Activated naive CD8-positive, alpha-beta T cell (primary cell): ENCODE results near the gene INO80B.
A peak's percentile ranks its signal among the peaks of the same experiment; 100 is the strongest.

Experiments
- H3K27ac Mint-ChIP-seq: one replicate; pipeline ENCODE4 v1.8.0; 2021; ENCODE audit warnings: mixed read lengths
- H3K27me3 Mint-ChIP-seq: one replicate; pipeline ENCODE4 v1.8.0; 2021; ENCODE audit warnings: mixed read lengths
- H3K36me3 Mint-ChIP-seq: one replicate; pipeline ENCODE4 v1.8.0; 2021; ENCODE audit warnings: mixed read lengths
- H3K4me1 Mint-ChIP-seq: one replicate; pipeline ENCODE4 v1.8.0; 2021; ENCODE audit warnings: low read depth, mixed read lengths
- H3K4me3 Mint-ChIP-seq: one replicate; pipeline ENCODE4 v1.8.0; 2021; ENCODE audit warnings: mild to moderate bottlenecking, mixed read lengths
- H3K9me3 Mint-ChIP-seq: one replicate; pipeline ENCODE4 v1.8.0; 2021; ENCODE audit warnings: low read depth, mixed read lengths

Gene INO80B

GRCh38 chr2:74421221-74421870 is 33.5 kb upstream of the INO80B start, which contains the start of the genes C2orf81 and WDR54:
C2orf81 (minus strand) TSS chr2:74421619; CDS start chr2:74421560, 59 bp downstream.
WDR54 (plus strand) TSS chr2:74421730; CDS start chr2:74422154, 424 bp downstream.
- Mint-ChIP-seq H3K27me3 (no peaks in the 10 kb centered on the region), H3K9me3 (no peaks in the 10 kb centered on the region), H3K4me3 (peak within 1 kb of the TSS; percentile 100), H3K27ac (peak within 1 kb of the TSS; percentile 96), H3K36me3 (no peaks in the 10 kb centered on the region), H3K4me1 (peaks cover 21% of the 10 kb centered on the region)

- no peaks in the 10 kb centered on the region for H3K27me3 Mint-ChIP-seq
- peaks cover 19% of the 10 kb centered on the region for H3K4me1 Mint-ChIP-seq
- peak overlapping the region; percentile 100 for H3K4me3 Mint-ChIP-seq
- peak overlapping the region; percentile 37 for H3K27ac Mint-ChIP-seq
- no peaks in the 10 kb centered on the region for H3K9me3 Mint-ChIP-seq
- H3K36me3 Mint-ChIP-seq = no peaks in the 10 kb centered on the region
Observed at GRCh38 chr2:74423231-74424095, 31.4 kb upstream of the INO80B start.

- no peaks in the 10 kb centered on the region for H3K27me3 Mint-ChIP-seq
- H3K36me3 Mint-ChIP-seq = no peaks in the 10 kb centered on the region
- H3K4me3 Mint-ChIP-seq = no peak overlapping the region
- peaks cover 19% of the 10 kb centered on the region for H3K4me1 Mint-ChIP-seq
- no peaks in the 10 kb centered on the region for H3K9me3 Mint-ChIP-seq
- no peak overlapping the region for H3K27ac Mint-ChIP-seq
Observed at GRCh38 chr2:74424139-74424992, 30.5 kb upstream of the INO80B start.

GRCh38 chr2:74424995-74425406 is 29.9 kb upstream of the INO80B start:
- Mint-ChIP-seq H3K27ac (no peak overlapping the region), H3K36me3 (no peaks in the 10 kb centered on the region), H3K4me1 (peaks cover 16% of the 10 kb centered on the region), H3K4me3 (no peak overlapping the region), H3K27me3 (no peaks in the 10 kb centered on the region), H3K9me3 (no peaks in the 10 kb centered on the region)

GRCh38 chr2:74425523-74425922 is 29.4 kb upstream of the INO80B start:
- Mint-ChIP-seq H3K27ac (no peak overlapping the region), H3K4me1 (peaks cover 11% of the 10 kb centered on the region), H3K4me3 (no peak overlapping the region), H3K9me3 (no peaks in the 10 kb centered on the region), H3K27me3 (no peaks in the 10 kb centered on the region), H3K36me3 (no peaks in the 10 kb centered on the region)

GRCh38 chr2:74426181-74426758 is 28.6 kb upstream of the INO80B start:
- peaks cover 5% of the 10 kb centered on the region for H3K4me1 Mint-ChIP-seq
- no peak overlapping the region for H3K27ac Mint-ChIP-seq
- H3K27me3 Mint-ChIP-seq = no peaks in the 10 kb centered on the region
- no peak overlapping the region for H3K4me3 Mint-ChIP-seq
- H3K36me3 Mint-ChIP-seq = no peaks in the 10 kb centered on the region
- H3K9me3 Mint-ChIP-seq = no peaks in the 10 kb centered on the region

GRCh38 chr2:74427551-74427950 is 27.3 kb upstream of the INO80B start:
- H3K36me3 Mint-ChIP-seq = no peaks in the 10 kb centered on the region
- H3K4me3 Mint-ChIP-seq = no peak overlapping the region
- no peaks in the 10 kb centered on the region for H3K27me3 Mint-ChIP-seq
- peaks cover 4% of the 10 kb centered on the region for H3K4me1 Mint-ChIP-seq
- H3K9me3 Mint-ChIP-seq = no peaks in the 10 kb centered on the region
- no peak overlapping the region for H3K27ac Mint-ChIP-seq

GRCh38 chr2:74428675-74429074 is 26.2 kb upstream of the INO80B start:
- Mint-ChIP-seq H3K4me3 (no peak overlapping the region), H3K27ac (no peak overlapping the region)

GRCh38 chr2:74429487-74430451 is 25.1 kb upstream of the INO80B start:
- Mint-ChIP-seq H3K9me3 (no peaks in the 10 kb centered on the region), H3K27me3 (no peaks in the 10 kb centered on the region), H3K36me3 (no peaks in the 10 kb centered on the region), H3K4me3 (no peak overlapping the region), H3K27ac (no peak overlapping the region), H3K4me1 (no peaks in the 10 kb centered on the region)

More at GRCh38 chr2:74428675-74429074, 26.2 kb upstream of the INO80B start:
- Mint-ChIP-seq H3K9me3 (no peaks in the 10 kb centered on the region), H3K36me3 (no peaks in the 10 kb centered on the region), H3K4me1 (no peaks in the 10 kb centered on the region), H3K27me3 (no peaks in the 10 kb centered on the region)

- no peak overlapping the region for H3K27ac Mint-ChIP-seq
- no peaks in the 10 kb centered on the region for H3K36me3 Mint-ChIP-seq
- H3K9me3 Mint-ChIP-seq = no peaks in the 10 kb centered on the region
- H3K4me3 Mint-ChIP-seq = no peak overlapping the region
- H3K27me3 Mint-ChIP-seq = no peaks in the 10 kb centered on the region
- no peaks in the 10 kb centered on the region for H3K4me1 Mint-ChIP-seq
Observed at GRCh38 chr2:74430502-74430901, 24.4 kb upstream of the INO80B start.

- peaks cover 7% of the 10 kb centered on the region for H3K4me1 Mint-ChIP-seq
- no peaks in the 10 kb centered on the region for H3K9me3 Mint-ChIP-seq
- H3K36me3 Mint-ChIP-seq = no peaks in the 10 kb centered on the region
- no peak overlapping the region for H3K27ac Mint-ChIP-seq
- no peak overlapping the region for H3K4me3 Mint-ChIP-seq
- peaks cover 10% of the 10 kb centered on the region for H3K27me3 Mint-ChIP-seq
Observed at GRCh38 chr2:74436111-74436805, 18.6 kb upstream of the INO80B start.

- no peaks in the 10 kb centered on the region for H3K36me3 Mint-ChIP-seq
- H3K4me1 Mint-ChIP-seq = peaks cover 7% of the 10 kb centered on the region
- H3K9me3 Mint-ChIP-seq = no peaks in the 10 kb centered on the region
- no peak overlapping the region for H3K4me3 Mint-ChIP-seq
- H3K27me3 Mint-ChIP-seq = peaks cover 10% of the 10 kb centered on the region
- H3K27ac Mint-ChIP-seq = no peak overlapping the region
Observed at GRCh38 chr2:74436848-74437695, 17.8 kb upstream of the INO80B start.
